ENCODE results near the gene NLK.

DNA sequence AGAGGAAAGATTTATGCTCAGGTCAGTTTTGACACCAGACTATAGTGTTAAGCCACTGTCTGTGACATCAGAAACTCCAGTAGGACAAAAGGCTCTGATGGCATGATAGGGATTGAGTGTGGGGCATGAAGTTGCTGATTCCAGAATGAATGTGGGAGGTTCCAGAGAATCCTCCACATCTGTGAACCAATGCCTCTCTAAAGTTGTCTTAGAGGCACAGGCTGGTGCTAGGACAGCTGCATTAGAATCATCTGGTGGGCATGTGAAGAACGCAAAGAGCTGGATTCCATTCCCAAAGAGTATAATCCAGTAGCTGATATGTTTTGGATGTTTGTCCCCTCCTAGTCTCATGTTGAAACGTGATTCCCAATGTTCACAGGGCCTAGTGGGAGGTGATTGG is 32.1 kb upstream of the NLK start:
- TF ChIP-seq CTCF (IDR thresholded peaks at IDR 0.05; ENCODE audit: borderline replicate concordance, extremely low read depth, low read length, poor library complexity, severe bottlenecking) (no peak), EZH2 (IDR thresholded peaks at IDR 0.05; ENCODE audit: borderline replicate concordance, low read depth, low read length, severe bottlenecking) (no peak)
